HG02840 (cell line): Measurements from ENCODE around the gene PEX10.
"Not testable (repeated sequence)": the region's sequence is repeated elsewhere in the genome, so short reads cannot be mapped to it uniquely, and the experiment has no call there.

Experiments
- ATAC-seq: cut with Tn5 transposase; IDR thresholded peaks from one replicate; pipeline ENCODE4 v1.9.1; 2021; ENCODE audit warnings: mild to moderate bottlenecking, moderate library complexity, moderate number of reproducible peaks; ENCODE audit not compliant: unreplicated experiment, low FRiP score

The PEX10 gene

GRCh38 chr1:2412395-2412772 is at the start of gene PEX10:
PEX10 (minus strand) TSS chr1:2412564; CDS start chr1:2412502, 62 bp downstream.
- ATAC-seq, result peak; percentile 81

- no peak for ATAC-seq
These were observed 48.8 kb upstream of the PEX10 start for GRCh38 chr1:2460996-2461751.

- ATAC-seq, result no peak
These were observed 47.8 kb upstream of the PEX10 start for GRCh38 chr1:2460203-2460602.

GRCh38 chr1:2459757-2460156 is 47.4 kb upstream of the PEX10 start:
- no peak for ATAC-seq

GRCh38 chr1:2459102-2459753 is 46.9 kb upstream of the PEX10 start:
- not testable (repeated sequence) for ATAC-seq

- no peak for ATAC-seq
These were observed 46.3 kb upstream of the PEX10 start for GRCh38 chr1:2458687-2459086.

GRCh38 chr1:2457444-2457843 is 45.1 kb upstream of the PEX10 start:
- no peak for ATAC-seq

- no peak for ATAC-seq
These were observed 43.4 kb upstream of the PEX10 start for GRCh38 chr1:2455757-2456156.

- ATAC-seq, result no peak
These were observed 41.9 kb upstream of the PEX10 start for GRCh38 chr1:2454227-2454626.

- ATAC-seq, result no peak
These were observed 40.6 kb upstream of the PEX10 start for GRCh38 chr1:2452932-2453315.

- no peak for ATAC-seq
These were observed 40.0 kb upstream of the PEX10 start for GRCh38 chr1:2452201-2452931.

GRCh38 chr1:2451741-2452140 is 39.4 kb upstream of the PEX10 start:
- ATAC-seq, result no peak

- no peak for ATAC-seq
These were observed 37.5 kb upstream of the PEX10 start for GRCh38 chr1:2449636-2450454.

- ATAC-seq, result no peak
These were observed 35.7 kb upstream of the PEX10 start for GRCh38 chr1:2448098-2448445.

GRCh38 chr1:2447276-2448097 is 35.1 kb upstream of the PEX10 start:
- ATAC-seq, result no peak

GRCh38 chr1:2446861-2447260 is 34.5 kb upstream of the PEX10 start:
- no peak for ATAC-seq

GRCh38 chr1:2446394-2446793 is 34.0 kb upstream of the PEX10 start:
- no peak for ATAC-seq

- no peak for ATAC-seq
These were observed 33.5 kb upstream of the PEX10 start for GRCh38 chr1:2445823-2446215.

- ATAC-seq, result no peak
These were observed 32.9 kb upstream of the PEX10 start for GRCh38 chr1:2445162-2445822.
